ENCODE data around the gene ASB2.

Gene ASB2

DNA sequence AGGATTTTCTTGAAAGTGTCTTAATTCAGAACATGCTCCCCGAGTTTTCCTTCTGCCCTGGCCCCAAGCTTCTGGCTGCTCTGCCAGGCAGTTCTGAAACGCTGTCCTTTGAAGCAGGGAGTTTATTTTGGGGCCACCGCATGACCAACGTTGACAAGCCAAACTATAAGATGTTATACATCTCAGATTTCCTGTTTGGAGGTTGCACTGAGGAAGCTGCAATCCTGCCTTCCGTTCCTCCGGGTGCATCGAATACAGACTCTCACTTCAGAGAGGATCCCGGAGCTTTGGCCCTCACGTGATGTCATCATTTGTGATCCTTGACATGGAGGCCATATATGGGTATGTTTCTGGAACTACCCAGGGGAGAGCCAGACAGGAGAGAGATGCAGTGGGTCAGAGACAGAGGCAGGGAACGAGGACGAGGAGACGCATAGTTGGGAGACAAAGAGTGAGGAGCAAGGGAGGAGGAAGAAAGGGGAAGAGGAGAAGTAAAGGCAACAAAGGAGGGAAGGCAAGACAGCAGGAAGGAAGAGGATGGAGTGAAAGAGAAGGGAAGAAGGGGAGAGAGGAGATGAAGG is at the start of gene ASB2:
Gene ASB2 (minus strand): TSS at position 94 of the 581 bp plus-strand sequence. CDS start 12,031 bp downstream, outside the sequence.
- DNase-seq (ENCODE audit: low read depth) = no peak

- no peak for DNase-seq (ENCODE audit: low read depth)
Measured at GRCh38 chr14:94025720-94026119, 49.4 kb upstream of the ASB2 start.

- DNase-seq (ENCODE audit: low read depth) = no peak
Measured at GRCh38 chr14:94024549-94024948, 48.2 kb upstream of the ASB2 start.

GRCh38 chr14:94022532-94023411 is 46.4 kb upstream of the ASB2 start:
- DNase-seq (ENCODE audit: low read depth) = no peak

DNA sequence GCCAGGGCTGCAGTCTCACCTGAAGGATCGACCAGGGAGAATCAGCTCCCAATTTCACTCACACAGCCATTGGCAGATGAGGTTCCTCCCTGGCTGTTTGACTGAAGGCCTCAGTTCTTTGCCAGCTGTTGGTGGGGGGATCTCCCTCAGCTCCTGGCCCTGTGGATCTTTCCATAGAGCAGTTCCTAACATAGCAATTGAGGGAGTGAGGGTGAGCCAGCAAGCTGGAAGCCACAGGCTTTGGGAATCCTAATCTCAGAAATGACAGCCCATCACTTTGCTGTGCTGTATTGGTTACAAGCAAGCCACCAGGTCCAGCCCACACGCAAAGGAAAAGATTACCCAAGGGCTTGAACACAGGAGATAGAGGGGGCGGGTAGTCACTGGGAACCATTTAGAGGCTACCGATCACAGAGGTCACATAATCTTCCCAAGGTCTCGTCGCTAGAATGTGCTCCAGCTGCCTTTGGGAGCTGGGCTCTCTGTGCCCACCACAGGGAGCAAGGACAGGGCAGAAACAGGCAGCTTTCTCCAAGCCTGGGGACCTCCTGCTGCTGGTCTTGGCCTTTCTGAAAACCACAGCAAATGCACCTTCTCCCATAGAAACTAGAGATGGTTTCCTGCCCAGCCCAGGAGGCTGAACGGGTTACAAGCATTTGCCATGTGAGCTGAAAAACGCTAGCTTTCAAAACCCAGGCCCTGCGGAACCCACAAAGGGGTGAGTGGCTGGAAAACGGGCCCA is 45.2 kb upstream of the ASB2 start:
- no peak for DNase-seq (ENCODE audit: low read depth)

- DNase-seq (ENCODE audit: low read depth) = no peak
Measured at GRCh38 chr14:94021001-94021400, 44.6 kb upstream of the ASB2 start.

DNA sequence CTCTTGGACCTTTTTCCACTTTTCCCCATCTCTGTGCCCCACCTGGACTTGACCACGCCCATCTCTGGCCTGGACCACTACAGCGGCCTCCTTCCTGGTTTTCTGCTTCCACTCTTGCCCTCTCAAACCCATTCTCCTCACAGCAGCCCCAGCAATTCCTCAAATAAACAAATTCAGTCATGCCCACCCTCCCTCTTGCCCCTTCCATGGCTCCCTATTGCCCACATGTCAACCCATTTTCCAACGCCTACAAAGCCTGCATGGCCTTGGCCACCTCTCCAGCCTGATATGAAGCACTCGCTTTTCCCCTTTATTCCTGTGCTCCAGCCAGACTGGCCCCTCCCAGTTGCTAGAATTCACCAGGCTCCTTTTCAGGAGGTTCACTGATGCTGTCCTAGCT is 43.9 kb upstream of the ASB2 start:
- no peak for DNase-seq (ENCODE audit: low read depth)

- DNase-seq (ENCODE audit: low read depth) = no peak
Measured at GRCh38 chr14:94019329-94019728, 43.0 kb upstream of the ASB2 start.

- DNase-seq (ENCODE audit: low read depth) = no peak
Measured at GRCh38 chr14:94018308-94018707, 41.9 kb upstream of the ASB2 start.

DNA sequence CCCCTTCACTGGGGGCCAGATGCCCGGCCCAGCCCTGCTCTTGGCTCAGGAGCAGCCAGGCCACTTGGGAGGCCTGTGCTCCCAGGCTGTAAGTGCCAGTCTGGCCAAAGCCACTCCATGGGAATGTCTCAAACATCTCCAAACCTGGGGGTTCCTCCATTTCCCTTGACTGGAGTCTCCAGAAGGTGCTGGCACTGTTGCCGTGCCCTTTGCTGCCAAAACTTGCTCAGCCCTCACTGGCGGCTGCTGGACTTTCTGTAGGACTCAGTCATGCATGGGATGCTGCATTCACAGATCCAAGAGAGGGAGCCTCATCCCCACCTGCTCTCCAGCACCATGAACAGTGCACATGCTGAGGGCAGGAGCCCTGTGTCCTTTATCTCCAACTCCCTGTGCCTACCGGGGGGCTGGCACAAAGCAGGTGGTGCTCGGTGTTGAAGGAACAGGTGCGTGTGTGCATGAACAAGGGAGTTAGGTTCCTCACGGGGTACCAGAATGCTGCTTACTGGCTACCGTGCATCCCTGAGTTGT is 40.1 kb upstream of the ASB2 start:
- no peak for DNase-seq (ENCODE audit: low read depth)

DNA sequence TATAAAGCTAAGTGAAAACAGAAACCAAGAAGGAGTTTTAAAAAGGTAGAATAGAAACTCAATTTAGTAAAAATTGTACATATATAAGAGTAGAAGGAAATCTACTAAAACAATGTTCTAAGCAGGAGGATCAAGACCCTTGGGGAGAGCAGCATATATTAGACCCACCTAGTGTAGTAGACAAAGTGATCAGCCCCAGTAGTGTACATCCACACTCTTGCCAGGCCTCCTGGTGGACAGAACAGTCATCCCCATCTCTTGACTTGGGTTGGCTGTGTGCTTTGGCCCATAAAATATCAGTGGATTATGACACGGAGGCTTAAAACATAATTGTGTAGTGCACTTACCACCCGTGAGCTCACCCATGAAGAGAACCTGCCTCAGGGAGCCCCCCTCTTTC is 38.9 kb upstream of the ASB2 start:
- DNase-seq (ENCODE audit: low read depth) = no peak

GRCh38 chr14:94014382-94014781 is 38.0 kb upstream of the ASB2 start:
- DNase-seq (ENCODE audit: low read depth) = no peak

DNA sequence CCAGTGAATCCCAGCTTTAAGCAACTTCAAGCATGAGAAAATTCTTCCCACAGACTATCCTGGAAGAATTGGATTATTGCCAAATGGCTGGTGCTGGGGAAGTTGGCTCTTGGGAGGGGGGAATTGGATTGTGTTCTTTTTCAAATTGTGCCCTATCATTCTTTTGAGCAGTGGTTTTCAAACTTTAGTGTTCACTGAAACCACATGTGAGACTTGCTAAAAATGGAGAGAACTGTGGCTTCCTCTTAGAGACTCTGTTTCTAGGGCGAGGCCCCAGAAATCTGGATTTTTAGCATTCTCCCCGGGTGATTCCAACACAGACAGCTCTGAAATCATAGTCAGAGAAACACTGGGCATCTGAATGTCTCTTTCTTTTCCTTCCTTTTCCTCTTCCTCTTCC is 35.4 kb upstream of the ASB2 start:
- DNase-seq (ENCODE audit: low read depth) = no peak

GRCh38 chr14:94010625-94011024 is 34.3 kb upstream of the ASB2 start:
- DNase-seq (ENCODE audit: low read depth) = no peak

- DNase-seq (ENCODE audit: low read depth) = no peak
Measured at GRCh38 chr14:94009767-94010166, 33.4 kb upstream of the ASB2 start.

- DNase-seq (ENCODE audit: low read depth) = no peak
Measured at GRCh38 chr14:94008234-94008633, 31.9 kb upstream of the ASB2 start.

- DNase-seq (ENCODE audit: low read depth) = no peak
Measured at GRCh38 chr14:94005324-94006073, 29.1 kb upstream of the ASB2 start.

- no peak for DNase-seq (ENCODE audit: low read depth)
Measured at GRCh38 chr14:94004015-94004414, 27.6 kb upstream of the ASB2 start.

DNA sequence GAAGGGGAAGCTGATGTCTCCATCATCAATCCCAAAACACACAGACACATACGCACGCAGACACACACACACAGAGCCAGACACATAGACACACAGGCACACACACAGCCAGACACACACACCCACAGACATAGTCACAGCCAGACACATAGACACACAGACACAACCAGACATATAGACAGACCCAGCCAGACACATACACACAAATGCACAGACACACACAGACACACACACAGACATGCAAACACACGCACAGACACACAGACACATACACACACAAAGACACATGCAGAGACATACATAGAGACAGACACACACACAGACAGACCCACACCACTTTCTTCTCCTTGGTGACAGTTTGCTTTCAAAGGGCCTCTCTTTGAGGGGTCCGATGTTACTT is 27.0 kb upstream of the ASB2 start:
- DNase-seq (ENCODE audit: low read depth) = no peak

DNA sequence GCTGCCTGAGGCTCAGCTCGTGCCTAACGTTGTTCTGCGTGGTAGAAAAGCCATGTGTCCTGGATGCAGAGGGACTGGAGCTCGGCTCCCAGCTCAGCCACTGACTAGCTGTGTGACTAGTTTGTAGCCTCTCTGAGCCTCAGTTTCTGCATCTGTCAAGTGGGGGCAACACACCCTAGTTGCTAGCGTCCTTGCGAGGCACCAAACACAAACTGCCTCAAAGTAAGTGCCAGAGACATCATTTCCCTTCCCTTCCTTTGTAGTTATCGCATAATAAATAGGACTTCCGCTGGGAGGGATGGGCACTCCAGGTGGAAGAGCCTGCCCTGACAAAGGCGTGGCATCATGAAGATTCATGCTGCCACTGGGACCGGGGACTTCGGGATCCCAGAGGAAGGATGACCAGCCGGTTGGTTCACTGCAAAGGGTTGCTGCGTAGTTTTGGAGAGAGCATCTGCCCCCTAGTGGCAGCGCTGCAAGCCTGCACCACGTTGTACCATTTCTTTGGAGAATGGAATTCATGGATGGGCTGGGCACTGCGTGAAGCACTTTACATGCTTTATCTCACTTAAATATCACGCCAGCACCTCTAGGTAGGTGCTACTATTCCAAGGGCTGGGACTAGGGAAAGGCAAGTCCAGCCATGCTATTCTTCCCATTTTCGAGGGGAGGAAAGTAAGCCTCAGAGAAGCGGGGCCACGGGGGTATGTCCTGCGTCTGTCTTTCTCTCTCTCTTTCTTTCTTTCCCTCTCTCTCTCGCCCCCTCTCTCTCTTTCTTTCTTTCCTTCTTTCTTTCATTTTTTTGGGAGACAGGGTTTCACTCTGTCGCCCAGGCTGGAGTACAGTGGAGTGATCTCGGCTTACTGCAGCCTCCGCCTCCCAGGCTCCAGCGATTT is 25.4 kb upstream of the ASB2 start:
- peak; percentile 44 for DNase-seq (ENCODE audit: low read depth)

GRCh38 chr14:94001016-94001415 is 24.6 kb upstream of the ASB2 start:
- no peak for DNase-seq (ENCODE audit: low read depth)
